H4 (cell line): ENCODE measurements around the gene NTSR2. TPM values are rescaled to one million over a fixed set of nuclear protein-coding genes. Genes with fewer than 3 reads are reported as not detected.

Source experiments
- DNase-seq: peaks from one replicate; pipeline ENCODE4 v3.0.0-alpha.2; 2015; ENCODE audit warnings: low spot score
- total RNA-seq: library from RNA; depleted of rRNA; stranded (reverse); fragments of >200 nt; shearing (Covaris generic); gene quantifications from 2 replicates; pipeline ENCODE4 v1.2.3, GENCODE V29; 2014

The NTSR2 gene
- total RNA-seq, 1 experiment from 2014 or later = not detected

DNA sequence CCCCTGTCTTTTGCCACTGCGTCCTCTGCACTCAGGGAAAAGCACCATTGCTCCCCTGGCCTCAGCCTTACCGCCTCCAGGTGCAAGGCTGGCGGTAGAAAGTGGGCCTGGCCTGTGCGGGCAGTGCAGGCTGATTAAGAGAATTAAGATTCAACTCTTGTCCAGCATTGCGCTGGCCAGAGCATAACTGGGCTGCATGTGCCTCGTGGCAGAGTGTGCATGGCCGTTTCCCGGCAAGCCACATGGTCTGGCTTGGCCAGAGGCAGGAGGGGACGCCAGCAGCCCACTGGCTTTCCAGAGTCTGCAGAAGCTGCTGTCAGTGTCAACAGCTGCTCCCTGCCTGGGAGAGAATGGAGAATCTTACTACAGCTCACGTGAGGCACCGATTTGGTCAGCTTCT, 12.3 kb downstream of the NTSR2 start:
- DNase-seq = no peak

DNA sequence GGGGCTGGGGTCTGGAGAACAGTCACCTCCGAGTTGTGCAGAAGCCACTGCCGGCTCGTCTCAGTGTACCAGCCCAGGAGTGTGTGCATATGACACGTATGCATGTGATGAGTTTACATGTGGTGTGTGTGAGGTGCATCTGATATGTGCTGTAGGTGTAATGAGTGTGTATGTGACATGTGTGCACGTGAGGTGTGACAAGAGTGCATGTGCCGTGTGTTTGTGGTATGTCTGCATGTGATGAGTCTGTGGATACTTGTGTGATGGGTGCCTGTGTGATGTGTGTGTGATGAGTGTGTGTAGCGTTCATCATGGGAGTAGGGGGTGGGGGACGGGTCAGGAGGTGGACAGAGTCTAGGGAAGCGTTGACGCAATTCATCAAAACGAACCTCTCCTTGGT, 12.8 kb downstream of the NTSR2 start:
- no peak for DNase-seq

DNA sequence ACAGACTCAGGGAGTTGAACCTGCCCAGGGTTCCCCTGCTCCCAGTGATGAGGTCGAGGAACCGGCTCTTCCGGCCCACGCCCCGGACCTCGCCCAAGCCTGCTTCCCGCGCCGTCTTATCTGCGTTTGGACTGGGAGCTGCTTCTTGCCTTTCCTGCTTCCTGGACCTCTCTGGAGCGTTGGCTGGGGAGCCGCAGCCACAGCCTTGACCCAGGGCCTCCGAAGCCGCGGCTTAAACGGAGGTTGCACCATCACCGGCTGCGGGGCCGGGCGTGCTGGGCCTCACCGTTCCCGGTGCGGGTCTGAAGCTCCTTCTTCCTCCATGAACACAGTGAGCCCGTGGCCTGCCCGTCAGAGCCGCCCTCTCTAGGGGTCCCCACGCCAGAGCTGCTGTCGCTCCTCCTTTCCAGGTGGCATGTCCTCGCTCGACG, 13.3 kb downstream of the NTSR2 start:
- DNase-seq = no peak

DNA sequence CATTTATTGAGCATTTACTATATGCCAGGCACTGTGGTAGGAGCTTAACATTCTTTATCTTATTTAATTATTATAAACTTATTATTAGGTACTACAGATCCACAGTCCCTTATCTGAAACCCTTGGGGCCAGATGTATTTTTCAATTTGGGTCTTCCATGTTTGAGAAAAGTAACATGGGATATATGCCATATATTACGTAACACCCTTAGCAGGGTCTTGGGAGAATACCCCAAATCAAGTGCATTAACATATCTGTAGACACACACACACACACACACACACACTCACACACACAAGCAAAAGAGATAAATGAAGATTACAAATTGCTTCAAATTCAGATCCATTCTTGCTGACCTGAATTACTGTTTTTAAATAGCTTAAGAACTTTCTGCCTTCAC, 13.7 kb downstream of the NTSR2 start:
- DNase-seq = no peak

DNA sequence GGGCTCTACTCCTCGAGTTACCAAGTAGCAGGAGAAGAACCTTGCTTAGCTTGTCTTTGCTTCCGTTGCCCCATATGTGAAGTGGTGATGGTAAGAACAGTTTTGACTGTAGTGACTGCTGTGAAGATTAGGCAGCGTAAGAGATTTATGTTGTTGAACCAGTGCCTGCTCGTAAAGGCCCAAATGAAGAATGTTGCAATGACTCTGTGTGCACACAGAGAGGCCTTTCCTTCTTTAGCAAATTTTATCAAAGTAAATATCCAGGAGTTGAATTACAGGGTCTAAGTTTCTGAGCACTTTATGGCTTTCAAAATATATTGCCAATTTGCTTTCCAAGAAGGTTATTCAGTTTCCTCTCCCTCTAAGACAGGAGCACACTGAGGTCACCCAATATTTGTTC, 14.5 kb downstream of the NTSR2 start:
- DNase-seq = no peak

DNA sequence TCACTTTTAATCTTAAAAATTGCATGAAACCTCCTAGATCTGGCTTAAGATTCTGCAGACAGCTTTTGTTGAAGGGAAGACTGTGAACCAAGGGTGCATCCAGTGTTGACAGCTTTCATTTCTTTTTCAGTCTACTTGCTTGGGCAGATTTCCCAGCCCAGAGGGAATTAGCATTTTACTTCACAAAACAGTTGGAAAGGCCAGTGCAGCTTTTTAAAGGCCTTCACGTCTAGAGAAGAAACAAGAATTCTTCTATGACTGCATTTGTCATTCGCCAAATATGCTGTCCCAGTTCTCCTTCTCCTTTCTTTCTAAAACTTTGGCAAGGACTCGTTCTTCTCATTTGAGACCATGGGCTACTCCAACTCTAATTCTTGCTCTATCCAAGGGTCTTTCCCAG, 17.4 kb downstream of the NTSR2 start:
- DNase-seq = no peak

DNA sequence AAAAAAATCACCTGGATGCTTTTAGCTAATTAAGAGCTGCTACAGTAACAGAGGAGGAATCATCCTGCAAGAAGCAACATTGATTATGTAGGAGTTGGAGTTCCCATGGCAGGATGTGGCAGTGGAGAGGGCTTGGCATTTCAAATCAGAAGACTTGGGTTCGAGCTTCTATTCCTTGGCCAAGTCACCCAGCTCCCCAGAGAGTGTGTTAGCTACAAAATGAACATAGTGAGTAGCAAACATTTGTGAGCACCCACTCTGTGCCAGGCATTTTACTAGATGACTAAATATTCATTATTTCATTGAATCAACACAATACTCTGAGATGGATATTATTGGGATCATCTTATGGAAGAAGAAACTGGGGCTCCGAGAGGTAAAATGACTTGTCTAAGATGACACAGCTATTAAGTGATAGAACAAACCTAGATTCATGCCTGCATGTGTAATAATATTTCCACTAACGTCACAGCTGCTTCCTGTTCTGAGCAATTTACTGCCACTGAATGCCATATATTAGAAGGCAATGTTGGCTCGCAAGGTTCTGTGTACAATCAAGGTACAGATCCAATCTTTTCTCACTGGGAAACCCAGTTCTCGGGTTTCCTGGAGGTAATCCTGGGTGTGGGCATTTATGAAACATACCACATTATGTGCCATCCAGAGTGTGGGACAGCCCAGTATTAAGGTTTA, 18.0 kb downstream of the NTSR2 start:
- no peak for DNase-seq

DNA sequence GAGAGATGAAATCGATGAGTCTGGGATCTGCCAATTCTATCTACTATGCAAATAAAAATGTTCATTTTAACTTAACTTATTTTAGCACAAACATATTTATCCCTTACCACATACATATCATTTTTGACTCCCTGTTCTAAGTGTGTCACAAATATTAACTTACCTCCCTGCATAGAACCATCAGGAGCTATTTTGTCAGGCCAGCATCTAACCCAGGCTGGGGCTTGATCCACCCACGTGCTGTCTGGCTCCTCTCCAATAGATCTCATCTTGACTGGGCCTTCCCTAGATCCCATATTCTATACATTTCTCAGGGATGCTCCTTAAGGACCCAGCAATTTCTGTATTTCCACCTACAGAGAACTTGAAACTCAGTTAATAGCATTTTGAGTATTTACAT, 20.9 kb downstream of the NTSR2 start:
- no peak for DNase-seq

GRCh38 chr2:11647834-11648600, 22.0 kb downstream of the NTSR2 start:
- DNase-seq = no peak

- no peak for DNase-seq
These were observed 23.5 kb downstream of the NTSR2 start for GRCh38 chr2:11646530-11646929.

DNA sequence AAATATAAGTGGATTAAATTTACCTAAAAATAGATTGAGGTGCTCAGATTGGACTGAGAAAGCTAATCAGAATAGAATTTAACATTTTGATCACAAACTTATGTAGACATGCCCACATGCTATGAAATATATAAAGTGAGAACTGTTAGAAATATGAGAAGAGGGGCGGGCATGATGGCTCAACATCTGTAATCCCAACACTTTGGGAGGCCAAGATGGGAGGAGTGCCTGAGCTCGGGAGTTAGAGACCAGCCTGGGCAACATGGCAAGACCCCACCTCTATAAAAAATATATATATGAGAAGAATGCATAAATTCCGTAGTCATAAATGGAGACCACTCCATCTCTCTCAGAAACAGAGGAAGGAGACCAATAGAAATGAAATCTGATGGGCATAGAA, 25.7 kb downstream of the NTSR2 start:
- DNase-seq = no peak

- DNase-seq = no peak
These were observed 27.0 kb downstream of the NTSR2 start for GRCh38 chr2:11642972-11643371.

GRCh38 chr2:11640132-11640531, 29.9 kb downstream of the NTSR2 start:
- DNase-seq = no peak

GRCh38 chr2:11639503-11639902, 30.5 kb downstream of the NTSR2 start:
- no peak for DNase-seq

DNA sequence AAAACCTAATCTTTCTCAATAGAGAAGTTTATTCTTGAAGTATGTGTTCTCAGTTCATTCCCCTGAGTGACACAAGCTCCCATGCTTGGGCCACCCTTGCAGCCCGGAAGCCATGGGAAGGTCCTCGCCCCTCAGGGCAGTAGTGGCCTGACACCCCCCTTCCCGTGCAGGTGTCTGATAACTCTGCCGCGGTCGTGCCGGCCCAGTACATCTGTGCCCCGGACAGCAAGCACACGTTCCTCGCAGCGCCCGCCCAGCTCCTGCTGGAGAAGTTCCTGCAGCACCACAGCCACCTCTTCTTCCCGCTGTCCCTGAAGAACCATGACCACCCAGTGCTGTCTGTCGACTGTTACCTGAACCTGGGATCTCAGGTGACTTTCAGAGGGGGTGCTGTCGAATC, 32.4 kb downstream of the NTSR2 start:
- no peak for DNase-seq

DNA sequence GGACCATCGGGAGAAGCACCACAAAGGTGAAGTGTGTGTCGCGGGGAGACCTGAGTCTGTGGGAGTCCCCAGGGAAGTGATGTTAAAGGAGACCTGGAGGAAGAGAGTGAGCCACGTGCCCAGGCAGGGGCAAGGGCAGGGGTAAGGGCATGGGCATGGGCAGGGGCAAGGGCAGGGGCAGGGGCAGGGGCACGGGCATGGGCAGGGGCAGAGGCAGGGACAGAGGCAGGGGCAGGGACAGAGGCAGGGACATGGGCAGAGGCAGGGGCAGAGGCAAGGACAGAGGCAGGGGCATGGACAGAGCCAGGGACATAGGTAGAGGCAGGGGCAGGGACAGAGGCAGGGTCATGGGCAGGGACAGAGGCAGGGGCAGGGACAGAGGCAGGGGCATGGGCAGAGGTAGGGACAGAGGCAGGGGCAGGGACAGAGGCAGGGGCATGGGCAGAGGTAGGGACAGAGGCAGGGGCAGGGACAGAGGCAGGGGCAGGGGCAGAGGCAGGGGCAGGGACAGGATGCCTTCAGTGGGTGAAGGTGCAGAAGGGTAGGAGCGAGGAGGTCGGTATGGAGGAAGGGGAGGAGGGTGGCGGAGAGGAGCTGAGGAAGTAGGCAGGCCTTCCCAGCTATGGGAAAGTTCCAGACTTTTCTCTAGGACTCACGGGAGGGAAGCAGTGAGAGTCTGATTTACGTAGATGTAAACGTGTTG, 33.3 kb downstream of the NTSR2 start:
- DNase-seq = no peak

GRCh38 chr2:11635141-11635540, 34.9 kb downstream of the NTSR2 start:
- DNase-seq = no peak

DNA sequence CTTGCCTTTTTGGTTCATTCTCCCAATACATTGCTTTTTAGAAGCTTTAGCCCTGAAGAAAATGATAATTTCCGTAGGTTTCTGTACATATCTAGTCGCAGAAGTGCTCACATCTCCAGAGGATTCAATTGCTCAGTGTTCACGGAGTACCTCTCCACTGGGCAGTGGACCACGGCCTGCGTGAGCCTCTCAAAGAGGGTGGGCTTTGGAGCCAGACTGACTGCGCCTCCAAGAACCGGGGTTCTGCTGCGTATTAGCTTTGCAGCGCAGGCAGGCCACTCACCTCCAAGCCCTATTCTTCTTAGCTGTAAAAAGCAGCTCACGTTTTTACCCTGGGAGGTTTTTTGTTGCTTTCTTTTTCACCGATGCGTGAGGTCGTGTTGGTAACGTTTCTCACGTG, 35.4 kb downstream of the NTSR2 start:
- DNase-seq = no peak

DNA sequence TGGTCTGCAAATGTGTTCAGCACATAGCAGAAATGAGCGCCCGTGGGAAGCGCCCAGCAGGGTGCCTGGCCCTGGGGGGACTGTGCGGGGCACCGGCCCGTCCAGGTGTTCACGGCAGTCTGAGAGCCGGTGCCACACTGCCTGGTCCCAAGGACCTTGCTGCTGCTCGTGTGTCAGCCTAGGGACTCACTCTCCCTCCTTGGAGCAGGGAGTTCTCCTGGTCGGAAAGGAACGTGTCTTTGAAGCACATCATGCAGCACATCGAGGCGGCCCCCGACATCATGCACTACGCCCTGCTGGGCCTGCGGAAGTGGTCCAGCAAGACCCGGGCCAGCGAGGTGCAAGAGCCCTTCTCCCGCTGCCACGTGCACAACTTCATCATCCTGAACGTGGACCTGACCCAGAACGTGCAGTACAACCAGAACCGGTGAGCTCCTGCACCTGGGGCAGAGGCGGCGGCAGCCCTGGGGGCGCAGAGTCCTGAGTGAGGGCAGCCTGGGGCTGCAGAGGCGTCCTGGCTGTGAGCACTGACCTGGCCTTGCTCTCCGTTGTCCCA, 36.0 kb downstream of the NTSR2 start:
- no peak for DNase-seq

GRCh38 chr2:11631462-11631861, 38.5 kb downstream of the NTSR2 start:
- DNase-seq = no peak

- no peak for DNase-seq
These were observed 39.1 kb downstream of the NTSR2 start for GRCh38 chr2:11630855-11631254.

GRCh38 chr2:11629851-11630250, 40.1 kb downstream of the NTSR2 start:
- no peak for DNase-seq

GRCh38 chr2:11629215-11629614, 40.8 kb downstream of the NTSR2 start:
- DNase-seq = no peak
